Measurements from ENCODE around the gene TMIGD3. TPM values are rescaled to one million over a fixed set of nuclear protein-coding genes. Genes with fewer than 3 reads are reported as not detected.

Gene TMIGD3
- polyA plus RNA-seq, result not detected in 2 replicates

GRCh38 chr1:111503585-111504060 lies at the start of gene TMIGD3, which contains the start of gene ADORA3:
Gene TMIGD3 (minus strand): TSS chr1:111503633. CDS start chr1:111503354, 279 bp downstream.
Gene ADORA3 (minus strand): TSS chr1:111503633. CDS start chr1:111503354, 279 bp downstream.

GRCh38 chr1:111448918-111449702 lies 54.3 kb downstream of the TMIGD3 start, which contains the start of the genes ATP5PB and WDR77:
Gene ATP5PB (plus strand): TSS chr1:111449464. CDS start chr1:111449542, 78 bp downstream.
Gene WDR77 (minus strand): TSS chr1:111449256. CDS start chr1:111449169, 87 bp downstream.

Other genes starting within 250 kb of the TMIGD3 start
- gene CHIA, start 212.8 kb downstream of the TMIGD3 start, polyA plus RNA-seq, result not detected in 2 replicates
- gene OVGP1, start 75.9 kb downstream of the TMIGD3 start, polyA plus RNA-seq, result 0.59 TPM in 1 of 2 replicates, not detected in the other
- 11.4 and 16.2 TPM in 2 replicates for gene WDR77, start 54.4 kb downstream of the TMIGD3 start, polyA plus RNA-seq
- gene ATP5PB, start 54.2 kb downstream of the TMIGD3 start, polyA plus RNA-seq, result 901 and 1,193 TPM in 2 replicates
- gene C1orf162, start 29.6 kb downstream of the TMIGD3 start, polyA plus RNA-seq, result 3.1 and 5.8 TPM in 2 replicates
- gene ADORA3, start within 50 bp of the TMIGD3 start, polyA plus RNA-seq, result 0.49 TPM in 1 of 2 replicates, not detected in the other
- 43.6 and 44.9 TPM in 2 replicates for gene RAP1A, start 116.2 kb upstream of the TMIGD3 start, polyA plus RNA-seq
- gene INKA2, start 235.8 kb upstream of the TMIGD3 start, polyA plus RNA-seq, result 2.1 and 2.9 TPM in 2 replicates

Measured in Purkinje cell (primary cell).